Measurements from ENCODE around the gene BABAM2. TPM values are rescaled to one million over a fixed set of nuclear protein-coding genes. Genes with fewer than 3 reads are reported as not detected.

Gene BABAM2
- total and polyA plus RNA-seq, 9 of the 15 experiments (the other 6 are each of a cell fraction or from before 2014, with no cell fraction given): 10.9 to 37.4 (median 25.6) TPM

DNA sequence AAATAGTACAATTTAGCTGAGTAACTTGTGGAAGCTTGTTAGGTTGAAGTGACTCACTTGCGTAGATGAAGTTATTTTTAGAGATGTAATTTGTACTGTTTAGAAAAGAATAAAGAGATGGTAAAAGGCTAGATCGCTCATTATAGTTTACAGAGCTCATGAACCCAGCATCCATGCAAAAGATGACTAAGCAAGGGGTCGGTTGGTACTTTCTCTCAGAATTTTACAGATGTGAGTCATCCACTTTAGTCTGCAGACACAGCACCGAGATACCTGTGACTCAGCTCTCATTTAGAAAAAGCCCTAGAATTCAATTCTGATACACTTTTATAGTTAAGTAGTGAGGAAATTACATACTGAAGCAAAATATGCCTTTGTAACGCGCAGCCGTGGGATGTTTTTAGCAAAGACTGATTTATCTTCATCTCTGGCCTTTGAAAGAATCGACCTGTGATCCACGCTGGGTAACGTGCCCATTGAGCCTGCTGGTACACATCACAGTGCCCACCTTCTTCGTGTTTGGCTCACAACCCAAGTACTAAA lies 385.6 kb downstream of the BABAM2 start (continued):
- no peak for TF ChIP-seq IFI16 (CRISPR knock-in tag; IDR thresholded peaks at IDR 0.05)
- no peak for TF ChIP-seq ZNF445 (CRISPR knock-in tag; IDR thresholded peaks at IDR 0.05; ENCODE audit: low read depth)
- TF ChIP-seq, protein P1, sequence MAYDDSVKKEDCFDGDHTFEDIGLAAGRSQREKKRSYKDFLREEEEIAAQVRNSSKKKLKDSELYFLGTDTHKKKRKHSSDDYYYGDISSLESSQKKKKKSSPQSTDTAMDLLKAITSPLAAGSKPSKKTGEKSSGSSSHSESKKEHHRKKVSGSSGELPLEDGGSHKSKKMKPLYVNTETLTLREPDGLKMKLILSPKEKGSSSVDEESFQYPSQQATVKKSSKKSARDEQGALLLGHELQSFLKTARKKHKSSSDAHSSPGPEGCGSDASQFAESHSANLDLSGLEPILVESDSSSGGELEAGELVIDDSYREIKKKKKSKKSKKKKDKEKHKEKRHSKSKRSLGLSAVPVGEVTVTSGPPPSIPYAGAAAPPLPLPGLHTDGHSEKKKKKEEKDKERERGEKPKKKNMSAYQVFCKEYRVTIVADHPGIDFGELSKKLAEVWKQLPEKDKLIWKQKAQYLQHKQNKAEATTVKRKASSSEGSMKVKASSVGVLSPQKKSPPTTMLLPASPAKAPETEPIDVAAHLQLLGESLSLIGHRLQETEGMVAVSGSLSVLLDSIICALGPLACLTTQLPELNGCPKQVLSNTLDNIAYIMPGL (CRISPR knock-in tag; IDR thresholded peaks at IDR 0.05): no peak
- TF ChIP-seq ZNF384 (IDR thresholded peaks at IDR 0.05; ENCODE audit: low read depth, low read length): no peak
- TF ChIP-seq CBFA2T2 (conservative IDR thresholded peaks at IDR 0.05): no peak

DNA sequence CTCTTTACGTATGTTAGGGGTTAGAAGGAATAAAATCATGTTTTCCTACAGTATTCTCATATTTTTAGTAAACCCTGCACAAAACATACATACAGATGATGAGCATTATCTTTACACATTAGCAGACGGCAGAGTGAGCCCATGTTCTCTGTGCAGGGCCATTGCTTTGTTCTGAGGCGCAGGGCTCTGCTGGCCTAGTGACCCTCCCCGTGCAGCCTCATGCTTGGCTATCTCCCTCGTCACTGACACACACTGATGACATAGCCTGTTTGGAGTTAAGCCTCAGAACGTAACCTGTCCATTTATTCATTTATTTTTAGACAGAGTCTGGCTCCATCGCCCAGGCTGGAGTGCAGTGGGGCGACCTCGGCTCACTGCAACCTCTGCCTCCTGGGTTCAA lies 386.3 kb downstream of the BABAM2 start:
- peaks cover 0 to 3% of the 10 kb centered on the region in 2 experiments; a peak in 1 of 5 replicates for H3K27me3 ChIP-seq (ENCODE audit: control insufficient read depth in 2 of 2, insufficient read depth in 2 of 2, low read length in 2 of 2)
- peaks cover 0 to 17% of the 10 kb centered on the region in 2 experiments; a peak in 3 of 5 replicates for H3K4me1 ChIP-seq (replicated peaks in 1 of 2; ENCODE audit: control insufficient read depth in 2 of 2, insufficient read depth in 2 of 2, low read length in 2 of 2)
- H3K27ac ChIP-seq (ENCODE audit: extremely low read depth, low read depth, low read length): no peak overlapping the region
- DNase-seq (ENCODE audit: extremely low read depth in 1 of 4, low spot score in 3 of 4): peak in 1 of 4 experiments; percentile 20
- ChIA-PET CTCF (ENCODE audit: low intra/inter-chr PET ratio) (no interaction called here), POLR2A (no interaction called here)
- FAIRE-seq: peak; percentile 51
- no peak overlapping the region for H3K4me2 ChIP-seq (ENCODE audit: insufficient read depth, low read length)
- H3K9me1 ChIP-seq (ENCODE audit: control insufficient read depth, insufficient read depth, low read length): no peaks in the 10 kb centered on the region
- in situ Hi-C loops (cut with MboI): no loop called here
- no peaks in the 10 kb centered on the region for H4K20me1 ChIP-seq (replicated peaks; ENCODE audit: control insufficient read depth, insufficient read depth, low read length)
- H3K79me2 ChIP-seq (ENCODE audit: control insufficient read depth, insufficient read depth, low read length): no peaks in the 10 kb centered on the region
- no peak overlapping the region for H3K9ac ChIP-seq (ENCODE audit: insufficient read depth in 1 of 2, low read depth in 2 of 2, low read length in 2 of 2)
- H3K9me3 ChIP-seq (replicated peaks; ENCODE audit: control insufficient read depth, insufficient read depth, low read depth, low read length): no peaks in the 10 kb centered on the region
- TF ChIP-seq CREM (IDR thresholded peaks at IDR 0.05; ENCODE audit: low read depth): peak; percentile 73
- TF ChIP-seq, protein P2, sequence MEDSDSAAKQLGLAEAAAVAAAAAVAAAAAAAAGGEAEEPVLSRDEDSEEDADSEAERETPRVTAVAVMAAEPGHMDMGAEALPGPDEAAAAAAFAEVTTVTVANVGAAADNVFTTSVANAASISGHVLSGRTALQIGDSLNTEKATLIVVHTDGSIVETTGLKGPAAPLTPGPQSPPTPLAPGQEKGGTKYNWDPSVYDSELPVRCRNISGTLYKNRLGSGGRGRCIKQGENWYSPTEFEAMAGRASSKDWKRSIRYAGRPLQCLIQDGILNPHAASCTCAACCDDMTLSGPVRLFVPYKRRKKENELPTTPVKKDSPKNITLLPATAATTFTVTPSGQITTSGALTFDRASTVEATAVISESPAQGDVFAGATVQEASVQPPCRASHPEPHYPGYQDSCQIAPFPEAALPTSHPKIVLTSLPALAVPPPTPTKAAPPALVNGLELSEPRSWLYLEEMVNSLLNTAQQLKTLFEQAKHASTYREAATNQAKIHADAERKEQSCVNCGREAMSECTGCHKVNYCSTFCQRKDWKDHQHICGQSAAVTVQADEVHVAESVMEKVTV (CRISPR knock-in tag; IDR thresholded peaks at IDR 0.05): no peak
- TF ChIP-seq CREB1 (IDR thresholded peaks at IDR 0.05): peak; percentile 65; the same call in 1 of the 2 replicates
- TF ChIP-seq CREB1 (CRISPR knock-in tag; IDR thresholded peaks at IDR 0.05): no peak
- no TSS peak for BruUV-seq (replicated peaks)
- ATAC-seq: peak; percentile 51; the same call in 2 of the 3 replicates
- no peak overlapping the region for H3K4me3 ChIP-seq
- 0 out of 2 replicates have a peak overlapping the region, but pooled peaks have one; percentile 7 for H2AFZ ChIP-seq (ENCODE audit: low read depth, low read length)
- WGBS (ENCODE audit: insufficient coverage, low coverage, missing lambda C conversion rate): 50% methylated on average over 9 of the region's 9 CpGs
- no peaks in the 10 kb centered on the region for H3K36me3 ChIP-seq (ENCODE audit: control insufficient read depth, insufficient read depth, low read length)
- intact Hi-C loops (cut with micrococcal nuclease): no loop called here
